Activated CD8-positive, alpha-beta memory T cell treated with anti-CD3 and anti-CD28 coated beads, Interleukin-2, amount 50 U/mL, for 4 hours (primary cell): ENCODE measurements around the gene PITX3.
"Not testable (repeated sequence)": the region's sequence is repeated elsewhere in the genome, so short reads cannot be mapped to it uniquely, and the experiment has no call there.

ENCODE experiments used
- DNase-seq: peaks from one replicate; pipeline ENCODE4 v3.0.0-alpha.2; 2020

PITX3 gene

DNA sequence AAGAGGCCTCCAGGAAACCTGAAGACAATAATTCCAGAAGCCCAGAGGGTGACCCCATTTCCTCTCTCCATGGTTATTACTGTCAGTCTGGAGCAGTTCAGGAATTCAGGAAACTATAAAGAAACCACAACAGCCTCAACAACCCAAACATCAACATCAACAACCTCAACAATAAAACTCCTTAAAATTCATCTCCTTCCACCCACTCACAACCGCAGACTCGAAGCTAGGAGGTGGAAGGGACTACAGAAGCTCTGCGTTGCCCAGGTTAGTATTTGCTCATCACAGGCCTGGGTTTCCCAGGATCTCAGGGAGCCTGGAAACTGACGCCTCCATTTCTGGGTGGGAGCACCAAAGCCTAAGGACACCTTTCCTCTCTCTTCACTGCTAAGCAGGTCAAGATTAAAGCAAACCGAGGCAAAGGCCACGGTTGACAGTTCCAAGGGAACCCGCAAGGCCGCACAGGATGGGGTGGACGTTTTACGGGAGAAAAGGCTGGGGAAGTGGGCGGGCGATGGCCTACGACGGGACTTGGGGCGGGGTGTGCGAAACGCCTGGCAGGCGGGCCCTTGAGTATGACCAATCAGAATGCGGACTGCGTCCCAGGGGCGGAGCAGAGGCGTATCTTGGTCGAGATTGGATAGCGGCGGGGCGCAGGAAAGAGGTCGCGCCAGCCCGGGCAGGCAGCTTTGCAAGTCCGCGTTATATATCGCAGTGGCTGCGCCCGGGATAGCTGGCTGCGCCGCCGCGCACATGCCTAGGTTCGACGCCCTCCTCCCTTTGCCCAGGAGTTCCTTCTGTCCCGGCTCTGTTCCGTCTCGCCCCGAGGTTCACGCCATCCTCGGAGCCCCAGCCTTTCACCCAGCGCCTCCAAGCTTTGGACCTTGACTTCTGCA, 15.4 kb downstream of the PITX3 start, which contains the start of gene ELOVL3:
TSS of gene ELOVL3 (plus strand) at position 654 of the 896 bp plus-strand sequence. CDS start 250 bp downstream, outside the sequence.
- peak; percentile 79 for DNase-seq

GRCh38 chr10:102222797-102223196, 18.5 kb downstream of the PITX3 start:
- no peak for DNase-seq

GRCh38 chr10:102220612-102221011, 20.7 kb downstream of the PITX3 start:
- DNase-seq, result no peak

- no peak for DNase-seq
These were observed 21.9 kb downstream of the PITX3 start for GRCh38 chr10:102219370-102219769.

DNA sequence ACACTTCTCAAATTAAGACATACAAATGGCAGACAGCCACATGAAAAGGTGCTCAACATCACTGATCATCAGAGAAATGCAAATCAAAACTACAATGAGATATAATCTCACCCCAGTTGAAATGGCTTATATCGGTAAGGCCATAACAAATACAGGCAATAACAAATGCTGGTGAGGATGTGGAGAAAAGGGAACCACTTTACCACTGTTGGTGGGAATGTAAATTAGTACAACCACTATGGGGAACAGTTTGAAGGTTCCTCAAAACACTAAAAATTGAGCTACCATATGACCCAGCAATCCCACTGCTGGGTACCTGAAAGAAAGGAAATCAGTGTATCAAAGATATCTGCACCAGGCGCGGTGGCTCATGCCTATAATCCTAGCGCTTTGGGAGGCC, 27.7 kb downstream of the PITX3 start:
- DNase-seq, result not testable (repeated sequence)

GRCh38 chr10:102211615-102212299, 29.6 kb downstream of the PITX3 start:
- DNase-seq, result no peak

- DNase-seq, result no peak
These were observed 32.8 kb downstream of the PITX3 start for GRCh38 chr10:102208311-102209035.

DNA sequence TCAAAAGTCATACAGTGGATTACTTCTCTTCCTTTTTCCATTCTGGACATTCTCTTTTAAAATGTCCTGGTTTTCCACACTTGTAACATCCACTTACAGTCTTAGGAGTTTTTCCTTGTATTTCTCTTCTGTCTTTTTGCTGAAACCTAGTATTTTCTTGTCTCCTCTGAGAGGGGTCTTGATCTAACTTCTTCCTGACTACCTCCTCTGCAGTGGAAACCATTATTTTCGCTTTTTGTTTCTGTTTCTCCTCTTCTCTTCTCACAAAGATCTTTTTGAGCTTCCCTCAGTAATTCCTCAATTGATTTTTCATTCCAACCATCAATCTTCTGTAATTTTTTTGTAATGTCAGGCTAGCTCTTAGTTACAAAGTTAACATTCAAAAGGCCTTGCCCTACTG, 38.9 kb downstream of the PITX3 start:
- DNase-seq, result no peak

- DNase-seq, result no peak
These were observed 40.3 kb downstream of the PITX3 start for GRCh38 chr10:102200751-102201640.

GRCh38 chr10:102198027-102198426, 43.3 kb downstream of the PITX3 start:
- DNase-seq, result no peak

DNA sequence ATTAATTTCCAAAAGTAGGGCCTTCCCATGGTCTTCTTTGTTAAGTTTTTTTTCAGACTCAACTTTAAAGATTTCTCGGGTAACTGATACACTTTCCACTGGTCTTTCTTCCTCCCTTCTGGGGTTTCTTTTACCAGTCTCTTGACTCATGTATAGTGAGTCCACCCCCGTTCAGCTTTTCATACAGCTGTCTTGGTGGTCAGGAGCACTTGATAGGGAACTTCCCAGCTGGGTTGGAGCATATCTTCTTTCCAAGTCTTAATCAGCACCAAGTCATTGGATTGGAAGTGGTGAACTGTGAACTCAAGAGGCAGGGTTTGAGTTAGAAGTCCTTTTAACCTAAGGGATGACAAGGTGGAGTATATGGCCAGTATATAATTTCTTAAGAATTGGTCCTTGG, 44.4 kb downstream of the PITX3 start:
- DNase-seq, result no peak

- no peak for DNase-seq
These were observed 45.9 kb downstream of the PITX3 start for GRCh38 chr10:102195296-102195870.

DNA sequence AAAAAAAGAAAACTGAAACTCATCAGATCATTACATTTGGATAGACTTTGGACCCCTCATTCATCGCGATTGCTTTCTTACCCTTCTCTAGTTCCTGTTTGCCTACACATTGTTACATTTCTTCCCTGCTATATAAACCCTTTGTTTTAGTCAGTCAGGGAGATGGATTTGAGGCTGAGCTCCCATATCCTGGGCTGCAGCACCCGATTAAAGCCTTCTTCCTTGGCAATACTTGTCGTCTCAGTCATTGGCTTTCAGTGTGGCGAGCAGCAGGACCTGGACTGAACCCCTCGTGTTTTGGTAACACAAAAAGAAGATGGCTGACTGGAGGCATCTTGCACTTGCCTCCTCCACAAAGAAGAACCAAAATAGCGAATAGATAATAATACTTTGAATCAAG, 49.4 kb downstream of the PITX3 start:
- DNase-seq, result no peak

GRCh38 chr10:102188941-102189898, 52.1 kb downstream of the PITX3 start:
- DNase-seq, result not testable (repeated sequence)

DNA sequence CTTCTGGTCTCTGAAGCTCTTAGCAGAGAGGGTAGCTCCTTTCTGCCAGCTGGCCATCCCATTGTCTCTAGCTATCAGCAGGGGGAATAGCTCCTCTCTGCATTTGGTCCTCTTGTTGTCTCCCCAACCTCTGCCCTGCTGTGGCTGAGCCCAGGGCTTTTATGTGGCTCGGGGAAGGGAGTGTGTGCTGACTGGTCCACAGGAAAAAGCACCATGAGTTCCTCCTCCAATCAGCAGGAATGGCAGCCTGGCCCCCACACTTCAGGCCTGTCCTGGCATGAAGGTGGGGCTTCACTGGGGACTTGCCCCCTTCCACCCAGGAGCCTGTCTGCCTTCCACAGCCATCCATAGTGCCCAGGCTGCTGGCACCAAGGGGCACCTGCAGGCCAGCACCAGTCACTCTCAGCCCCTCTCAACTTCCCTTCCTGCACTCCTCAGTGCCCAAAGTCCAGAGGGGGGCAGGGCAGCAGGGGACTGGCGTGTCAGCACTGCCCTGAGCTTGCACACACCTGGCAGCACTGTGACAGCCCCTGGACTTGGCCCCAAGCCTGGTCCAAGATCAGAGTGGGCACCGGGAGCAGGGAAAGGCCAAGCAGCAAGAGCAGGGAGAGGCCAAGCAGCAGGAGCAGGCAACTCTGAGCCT, 52.9 kb downstream of the PITX3 start:
- DNase-seq, result no peak

- no peak for DNase-seq
These were observed 55.3 kb downstream of the PITX3 start for GRCh38 chr10:102185811-102186527.

DNA sequence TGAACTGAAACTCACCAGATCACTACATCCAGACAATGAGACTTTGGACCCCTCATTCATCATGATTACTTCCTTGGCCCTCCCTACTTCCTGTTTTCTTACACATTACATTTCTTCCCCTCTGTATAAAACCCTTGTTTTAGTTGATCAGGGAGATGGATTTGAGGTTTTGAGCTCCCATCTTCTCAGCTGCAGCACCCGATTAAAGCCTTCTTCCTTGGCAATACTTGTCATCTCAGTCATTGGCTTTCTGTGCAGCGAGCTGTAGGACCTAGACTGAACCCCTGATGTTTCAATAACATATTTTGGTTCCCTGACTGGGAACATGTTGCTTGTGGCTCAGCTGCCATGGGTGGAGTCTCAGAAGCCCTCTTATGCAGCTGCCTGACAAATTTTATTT, 56.0 kb downstream of the PITX3 start:
- DNase-seq, result no peak

DNA sequence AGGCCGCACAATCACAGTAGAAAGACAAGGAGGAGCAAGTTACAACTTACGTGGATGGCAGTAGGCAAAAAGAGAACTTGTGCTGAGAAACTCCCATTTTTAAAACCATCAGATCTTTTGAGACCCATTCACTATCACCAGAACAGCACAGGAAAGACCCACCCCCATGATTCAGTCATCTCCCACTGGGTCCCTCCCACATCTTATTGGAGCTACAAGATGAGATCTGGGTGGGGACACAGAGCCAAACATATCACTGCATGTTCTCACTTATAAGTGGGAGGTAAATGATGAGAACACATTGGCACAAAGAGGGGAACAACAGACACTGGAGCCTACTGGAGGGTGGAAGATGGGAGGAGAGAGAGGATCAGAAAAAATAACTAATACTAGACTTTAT, 56.7 kb downstream of the PITX3 start:
- no peak for DNase-seq
